ENCODE data around the gene TOM1L1. TPM values are rescaled to one million over a fixed set of nuclear protein-coding genes. Genes with fewer than 3 reads are reported as not detected.

The TOM1L1 gene
- total and polyA plus RNA-seq, 2 donors from 2014 or later: 57.7 to 85.7 TPM

- intact Hi-C loops (cut with DNase I): loop anchor here (10.0 kb wide), 1 partner anchor 522 kb away; the partner anchor contains the start of gene SMIM36
- peak in 2 of 5 donors; percentile 62 to 72 for DNase-seq
- peak; percentile 82 for FAIRE-seq
- H3K9ac ChIP-seq (ENCODE audit: low read length in 3 of 3): no peak overlapping the region
- H3K9me3 ChIP-seq (ENCODE audit: control insufficient read depth in 2 of 3, insufficient read depth in 1 of 3, low read length in 3 of 3): no peaks in the 10 kb centered on the region
- no peak overlapping the region for H3K4me3 ChIP-seq (ENCODE audit: low read length in 3 of 3)
- no peaks in the 10 kb centered on the region for H3K4me1 ChIP-seq (ENCODE audit: control insufficient read depth in 2 of 3, insufficient read depth in 2 of 3, low read depth in 1 of 3, low read length in 3 of 3)
- TF ChIP-seq CTCF (IDR thresholded peaks at IDR 0.05; ENCODE audit: borderline replicate concordance, extremely low read depth, insufficient read depth): peak; percentile 58
- no peaks in the 10 kb centered on the region for H3K27me3 ChIP-seq (ENCODE audit: control insufficient read depth, insufficient read depth, low read length)
- peaks cover 0 to 6% (median 0%) of the 10 kb centered on the region in 3 donors for H3K36me3 ChIP-seq (ENCODE audit: control insufficient read depth in 2 of 3, insufficient read depth in 3 of 3, low read length in 3 of 3)
- H3K27ac ChIP-seq (ENCODE audit: low read depth in 2 of 2, low read length in 2 of 2): no peak overlapping the region
Observed at GRCh38 chr17:54992797-54993639, 92.4 kb downstream of the TOM1L1 start.

GRCh38 chr17:54996441-54996840 is 95.8 kb downstream of the TOM1L1 start:
- no peak overlapping the region for H3K4me3 ChIP-seq (ENCODE audit: low read length in 3 of 3)
- no peak for DNase-seq
- H3K9me3 ChIP-seq (ENCODE audit: control insufficient read depth in 2 of 3, insufficient read depth in 1 of 3, low read length in 3 of 3): no peaks in the 10 kb centered on the region
- H3K36me3 ChIP-seq (ENCODE audit: control insufficient read depth in 2 of 3, insufficient read depth in 3 of 3, low read length in 3 of 3): peaks cover 0 to 6% (median 0%) of the 10 kb centered on the region in 3 donors
- H3K27ac ChIP-seq (ENCODE audit: low read depth in 2 of 2, low read length in 2 of 2): no peak overlapping the region
- no peaks in the 10 kb centered on the region for H3K27me3 ChIP-seq (ENCODE audit: control insufficient read depth, insufficient read depth, low read length)
- no peak overlapping the region for H3K9ac ChIP-seq (ENCODE audit: low read length in 3 of 3)
- no peak for TF ChIP-seq CTCF (IDR thresholded peaks at IDR 0.05; ENCODE audit: borderline replicate concordance, extremely low read depth, insufficient read depth)
- H3K4me1 ChIP-seq (ENCODE audit: control insufficient read depth in 2 of 3, insufficient read depth in 2 of 3, low read depth in 1 of 3, low read length in 3 of 3): no peaks in the 10 kb centered on the region
- FAIRE-seq: no peak
- intact Hi-C loops (cut with DNase I): loop anchor here (10.0 kb wide), 1 partner anchor 518 kb away; the partner anchor contains the start of gene SMIM36

- no peak for TF ChIP-seq CTCF (IDR thresholded peaks at IDR 0.05; ENCODE audit: borderline replicate concordance, extremely low read depth, insufficient read depth)
- Histone ChIP-seq H3K4me3 (ENCODE audit: low read length in 3 of 3) (no peak overlapping the region), H3K36me3 (ENCODE audit: control insufficient read depth in 2 of 3, insufficient read depth in 3 of 3, low read length in 3 of 3) (no peaks in the 10 kb centered on the region), H3K4me1 (ENCODE audit: control insufficient read depth in 2 of 3, insufficient read depth in 2 of 3, low read depth in 1 of 3, low read length in 3 of 3) (no peaks in the 10 kb centered on the region), H3K27me3 (ENCODE audit: control insufficient read depth, insufficient read depth, low read length) (no peaks in the 10 kb centered on the region), H3K27ac (ENCODE audit: low read depth in 2 of 2, low read length in 2 of 2) (no peak overlapping the region), H3K9ac (ENCODE audit: low read length in 3 of 3) (no peak overlapping the region), H3K9me3 (ENCODE audit: control insufficient read depth in 2 of 3, insufficient read depth in 1 of 3, low read length in 3 of 3) (no peaks in the 10 kb centered on the region)
- intact Hi-C loops (cut with DNase I): no loop called here
- FAIRE-seq (no peak), DNase-seq (no peak)
Observed at GRCh38 chr17:55002458-55002857, 101.8 kb downstream of the TOM1L1 start.

Data from kidney (tissue), 14 donors.